GM06990 (cell line): Measurements from ENCODE around the gene WWC2.
A peak's percentile ranks its signal among the peaks of the same experiment; 100 is the strongest.

ENCODE experiments used
- DNase-seq: peaks from one replicate; pipeline ENCODE4 v3.0.0-alpha.2; 2011; ENCODE audit not compliant: insufficient read length; ENCODE audit errors: extremely low read depth
- H3K27me3 ChIP-seq: replicated peaks from 2 replicates; pipeline ENCODE4 v1.6.0; 2011; ENCODE audit warnings: low read length; ENCODE audit not compliant: control insufficient read depth, insufficient read depth
- H3K36me3 ChIP-seq: 2 replicates; pipeline ENCODE4 v1.5.1; 2011; ENCODE audit warnings: low read length; ENCODE audit not compliant: control insufficient read depth, insufficient read depth
- H3K4me3 ChIP-seq: replicated peaks from 2 replicates; pipeline ENCODE4 v1.5.1; 2011; ENCODE audit warnings: low read depth, mild to moderate bottlenecking, control low read depth, low read length
- CTCF ChIP-seq: IDR thresholded peaks from 2 replicates; pipeline ENCODE4 v1.5.1; 2011; ENCODE audit warnings: low read length, control low read depth, mild to moderate bottlenecking, inconsistent platforms; ENCODE audit not compliant: insufficient read depth, poor library complexity, severe bottlenecking

WWC2 gene

GRCh38 chr4:183260491-183261151, 161.6 kb downstream of the WWC2 start:
- Histone ChIP-seq H3K27me3 (no peaks in the 10 kb centered on the region; the same call in none of the 2 replicates), H3K36me3 (no peaks in the 10 kb centered on the region), H3K4me3 (no peak overlapping the region)
- no peak for TF ChIP-seq CTCF
- DNase-seq, result no peak

GRCh38 chr4:183261953-183262775, 163.1 kb downstream of the WWC2 start:
- TF ChIP-seq CTCF, result peak; percentile 82
- H3K27me3 ChIP-seq, result no peaks in the 10 kb centered on the region; the same call in 1 of the 2 replicates
- H3K4me3 ChIP-seq, result no peak overlapping the region
- peak; percentile 14 for DNase-seq
- no peaks in the 10 kb centered on the region for H3K36me3 ChIP-seq

GRCh38 chr4:183262776-183263100, 163.7 kb downstream of the WWC2 start:
- no peaks in the 10 kb centered on the region; the same call in 1 of the 2 replicates for H3K27me3 ChIP-seq
- no peak for TF ChIP-seq CTCF
- no peaks in the 10 kb centered on the region for H3K36me3 ChIP-seq
- no peak overlapping the region for H3K4me3 ChIP-seq
- no peak for DNase-seq

GRCh38 chr4:183263787-183264386, 164.8 kb downstream of the WWC2 start:
- Histone ChIP-seq H3K4me3 (no peak overlapping the region), H3K36me3 (no peaks in the 10 kb centered on the region), H3K27me3 (no peaks in the 10 kb centered on the region)
- TF ChIP-seq CTCF, result no peak
- no peak for DNase-seq

- TF ChIP-seq CTCF, result no peak
- Histone ChIP-seq H3K27me3 (no peaks in the 10 kb centered on the region), H3K4me3 (no peak overlapping the region), H3K36me3 (no peaks in the 10 kb centered on the region)
- no peak for DNase-seq
These were observed 165.6 kb downstream of the WWC2 start for GRCh38 chr4:183264614-183265013.
